Cardiac fibroblast (primary cell): ENCODE data around the gene HERPUD2.
"Not testable (repeated sequence)": the region's sequence is repeated elsewhere in the genome, so short reads cannot be mapped to it uniquely, and the experiment has no call there.

Experiments
- DNase-seq, 2 donors: peaks; one replicate each; pipeline versions ENCODE4 v3.0.0 to v3.0.0-alpha.2; 2010; ENCODE audit warnings: low read depth in 2 of 2
- H3K4me3 ChIP-seq, 2 donors: replicated peaks in 1 of 2; 1 replicate in 1 of 2; 2 replicates in 1 of 2; pipeline ENCODE4 v1.5.1; 2011; ENCODE audit warnings: low read depth in 2 of 2, low read length in 2 of 2, mild to moderate bottlenecking in 2 of 2, moderate library complexity in 1 of 2
- CTCF ChIP-seq: IDR thresholded peaks from one replicate; pipeline ENCODE4 v1.5.1; 2011; ENCODE audit warnings: low read depth, mild to moderate bottlenecking, low read length, inconsistent platforms

Gene HERPUD2

GRCh38 chr7:35658606-35659201 lies 36.2 kb downstream of the HERPUD2 start:
- no peak for TF ChIP-seq CTCF
- no peak overlapping the region for H3K4me3 ChIP-seq
- DNase-seq = no peak

DNA sequence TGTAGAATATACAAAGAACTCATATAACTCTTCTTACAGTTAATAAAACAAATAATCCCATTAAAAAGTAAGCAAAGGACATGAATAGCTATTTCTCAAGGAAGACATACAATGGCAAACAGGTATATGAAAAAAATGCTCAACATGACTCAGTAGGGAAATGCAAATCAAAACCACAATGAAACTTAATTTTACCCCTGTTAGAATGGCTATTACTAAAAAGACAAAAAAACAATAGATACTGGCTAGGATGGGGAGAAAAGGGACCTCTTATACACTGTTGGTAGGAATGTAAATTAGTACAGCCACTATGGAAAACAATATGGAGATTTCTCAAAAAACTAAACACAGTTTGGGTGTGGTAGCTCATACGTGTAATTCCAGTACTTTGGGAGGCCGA lies 37.8 kb downstream of the HERPUD2 start:
- no peak overlapping the region for H3K4me3 ChIP-seq
- DNase-seq = no peak
- no peak for TF ChIP-seq CTCF

GRCh38 chr7:35654558-35654957 lies 40.4 kb downstream of the HERPUD2 start:
- DNase-seq, H3K4me3 ChIP-seq: not testable (repeated sequence)

DNA sequence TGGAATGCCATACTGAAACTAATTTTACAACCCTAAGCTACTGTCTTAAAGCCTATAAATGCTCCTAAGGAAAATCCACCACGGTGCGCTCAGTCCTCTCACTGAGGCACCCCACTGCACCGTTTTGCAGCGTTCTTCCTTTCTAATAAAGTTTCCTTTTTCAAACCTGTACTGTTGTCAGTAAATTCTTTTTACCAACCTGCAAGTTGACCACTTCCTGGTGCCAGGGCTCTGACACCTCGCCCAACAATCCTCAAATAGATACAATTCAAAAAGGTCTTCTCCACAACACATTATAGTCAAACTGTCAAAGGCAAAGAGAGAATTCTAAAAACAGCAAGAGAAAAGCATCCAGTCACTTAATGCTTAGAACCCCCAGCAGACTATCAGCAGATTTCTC lies 42.8 kb downstream of the HERPUD2 start:
- no peak for TF ChIP-seq CTCF
- DNase-seq = no peak

DNA sequence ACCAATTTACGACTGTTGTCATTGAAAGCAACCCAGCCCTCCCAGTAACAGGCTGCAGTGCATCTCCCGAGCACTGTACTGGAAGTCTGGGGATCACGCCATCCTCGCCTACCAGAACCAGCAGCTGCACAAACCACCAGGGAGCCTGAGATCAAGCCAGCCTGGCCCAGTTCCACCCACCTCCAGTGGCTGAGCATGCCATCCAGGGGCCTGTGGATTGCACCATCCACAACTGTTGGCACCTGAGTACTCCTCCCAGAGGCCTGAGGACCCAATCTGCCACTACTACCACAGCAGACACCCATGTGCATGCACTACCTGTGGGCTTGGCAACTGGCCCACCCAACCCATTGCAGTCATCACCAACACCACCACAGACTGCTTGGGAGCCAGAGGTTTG lies 44.2 kb downstream of the HERPUD2 start:
- no peak overlapping the region for H3K4me3 ChIP-seq
- DNase-seq = no peak
- no peak for TF ChIP-seq CTCF

More for the DNA sequence above, 42.8 kb downstream of the HERPUD2 start:
- H3K4me3 ChIP-seq = no peak overlapping the region

DNA sequence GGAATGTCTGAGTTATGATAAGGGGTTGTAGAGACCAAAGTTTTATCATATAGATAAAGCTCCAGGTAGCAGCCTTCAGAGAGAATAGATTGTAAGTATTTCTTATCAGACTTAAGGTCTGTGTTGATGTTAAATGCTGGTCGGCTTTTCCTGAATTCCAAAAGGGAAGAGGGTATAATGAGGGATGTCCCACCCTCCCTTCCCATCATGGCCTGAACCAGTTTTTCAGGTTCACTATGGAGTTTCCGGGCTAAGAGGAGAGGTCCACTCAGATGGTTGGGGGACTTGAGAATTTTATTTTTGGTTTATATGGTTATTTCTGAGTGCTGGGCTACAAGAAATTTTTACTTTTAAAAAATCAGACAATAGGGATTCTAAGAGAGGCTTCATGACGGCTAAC lies 45.2 kb downstream of the HERPUD2 start:
- no peak for DNase-seq
- no peak overlapping the region for H3K4me3 ChIP-seq
- no peak for TF ChIP-seq CTCF

DNA sequence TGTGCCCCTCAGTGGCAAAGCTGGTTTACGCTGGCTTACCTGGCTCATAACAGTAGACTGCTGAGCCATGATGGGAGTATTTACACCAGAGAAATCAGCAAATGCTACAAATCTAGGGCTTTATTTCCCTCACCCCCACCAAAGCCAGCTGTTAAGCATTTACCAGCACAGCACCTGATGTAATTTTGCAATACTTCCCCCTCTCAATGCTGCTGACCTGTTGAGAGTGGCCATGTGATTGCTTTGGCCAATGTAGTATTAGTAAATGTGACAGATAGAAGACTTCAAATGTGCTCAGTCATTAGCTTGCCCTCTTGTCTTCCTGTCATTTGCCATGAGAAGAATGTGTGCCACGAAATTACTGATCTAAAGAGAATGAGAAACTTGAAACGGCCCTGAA lies 46.6 kb downstream of the HERPUD2 start:
- TF ChIP-seq CTCF = no peak
- DNase-seq = no peak
- no peak overlapping the region for H3K4me3 ChIP-seq
